ENCODE measurements around the gene MTX3. TPM values are rescaled to one million over a fixed set of nuclear protein-coding genes. Genes with fewer than 3 reads are reported as not detected.

Gene MTX3
- total RNA-seq, 1 experiment from 2014 or later: 34.9 TPM

DNA sequence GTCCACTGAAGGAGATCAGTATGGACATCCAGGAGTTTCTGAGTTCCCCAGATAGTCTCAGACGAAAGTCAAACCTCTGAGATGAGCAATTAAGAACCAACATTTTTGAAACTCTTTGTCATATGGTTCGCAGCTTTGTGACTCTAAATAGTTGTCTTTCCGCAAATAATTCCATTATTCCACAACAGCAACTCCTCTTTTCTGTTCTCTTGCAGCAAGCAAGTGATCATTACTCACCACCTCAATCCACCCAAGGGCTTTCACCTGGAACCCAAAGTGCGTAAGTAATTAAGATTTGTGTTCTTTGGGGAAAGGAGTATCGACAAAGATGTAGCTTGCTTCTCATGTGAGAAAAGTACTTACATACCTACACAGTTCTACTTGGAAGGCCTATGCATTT is 15.6 kb downstream of the MTX3 start:
- ChIA-PET RAD21 (ENCODE audit: low non-redundant PET in 1 of 2, low total read pairs in 2 of 2, uncharacterized antibody in 2 of 2, unreplicated experiment in 2 of 2) (no interaction called here), CTCF (no interaction called here), POLR2A (interaction anchor here (1.0 kb wide), 1 partner anchor 9 kb away, joined by 4 read pairs; no protein-coding TSS in a partner anchor)
- Histone ChIP-seq H3K4me3 (replicated peaks in 1 of 2; ENCODE audit: low read depth in 1 of 2, low read length in 2 of 2) (0 out of 4 replicates have a peak overlapping the region, but pooled peaks of 1 of the 2 experiments have one; percentile 6), H3K4me2 (ENCODE audit: low read length) (peak overlapping the region; percentile 55), H3K9ac (ENCODE audit: low read length) (no peak overlapping the region), H2AFZ (ENCODE audit: low read depth, low read length, poor library complexity, severe bottlenecking) (no peak overlapping the region), H3K27ac (ENCODE audit: low read depth, low read length) (peak overlapping the region; percentile 33; the same call in 1 of the 2 replicates), H3K36me3 (ENCODE audit: control insufficient read depth in 1 of 2, insufficient read depth in 2 of 2, low read length in 2 of 2) (peaks cover 2 to 6% of the 10 kb centered on the region in 2 experiments; a peak in 2 of 4 replicates), H3K27me3 (ENCODE audit: insufficient read depth, low read length) (no peaks in the 10 kb centered on the region), H3K4me1 (ENCODE audit: control insufficient read depth in 1 of 2, insufficient read depth in 2 of 2, low read length in 2 of 2) (peaks cover 13 to 20% of the 10 kb centered on the region in 2 experiments), H4K20me1 (ENCODE audit: insufficient read depth) (no peaks in the 10 kb centered on the region), H3K9me2 (ENCODE audit: insufficient read depth) (no peaks in the 10 kb centered on the region), H3K9me3 (ENCODE audit: control insufficient read depth in 1 of 2, insufficient read depth in 1 of 2, low read depth in 1 of 2, low read length in 2 of 2) (no peaks in the 10 kb centered on the region), H3K79me2 (ENCODE audit: insufficient read depth, low read length) (no peaks in the 10 kb centered on the region)
- intact Hi-C loops (cut with micrococcal nuclease): no loop called here
- BruUV-seq (replicated peaks): no TSS peak
- DNase-seq (ENCODE audit: low read depth, low spot score): no peak
- ATAC-seq: no peak
- TF ChIP-seq POLR2AphosphoS5 (IDR thresholded peaks at IDR 0.05; ENCODE audit: low read depth, low read length): no peak
- no peak for TF ChIP-seq SP1 (IDR thresholded peaks at IDR 0.05; ENCODE audit: low read depth)
- no peak for TF ChIP-seq ELF1 (IDR thresholded peaks at IDR 0.05; ENCODE audit: borderline replicate concordance, low read depth)
- TF ChIP-seq TCF7L2 (IDR thresholded peaks at IDR 0.05; ENCODE audit: borderline replicate concordance, extremely low read depth, insufficient read depth, insufficient read length): no peak
- no peak for TF ChIP-seq SIN3A (IDR thresholded peaks at IDR 0.05; ENCODE audit: low read depth)
- no peak for TF ChIP-seq SRF (IDR thresholded peaks at IDR 0.05; ENCODE audit: low read depth)
- TF ChIP-seq EZH2 (IDR thresholded peaks at IDR 0.05): no peak
- no peak for TF ChIP-seq ZNF274 (IDR thresholded peaks at IDR 0.05; ENCODE audit: low read depth, low read length)
- TF ChIP-seq ZFX (IDR thresholded peaks at IDR 0.05): no peak
- no peak for TF ChIP-seq RAD21 (IDR thresholded peaks at IDR 0.05; ENCODE audit: low read depth)
- no peak for TF ChIP-seq EZH2phosphoT487 (IDR thresholded peaks at IDR 0.05; ENCODE audit: borderline replicate concordance)
- TF ChIP-seq POLR2A (IDR thresholded peaks at IDR 0.05; ENCODE audit: borderline replicate concordance, extremely low read depth, insufficient read depth, insufficient read length): no peak
- TF ChIP-seq CEBPB (IDR thresholded peaks at IDR 0.05; ENCODE audit: low read depth): no peak
- no peak for TF ChIP-seq FOSL1 (IDR thresholded peaks at IDR 0.05; ENCODE audit: low read depth)
- TF ChIP-seq YY1 (IDR thresholded peaks at IDR 0.05; ENCODE audit: extremely low read depth, insufficient replicate concordance, low read depth, low read length): no peak

Measured in HCT116 (cell line).